ENCODE measurements around the gene NEK3.
A peak's percentile ranks its signal among the peaks of the same experiment; 100 is the strongest.
"Not testable (repeated sequence)": the region's sequence is repeated elsewhere in the genome, so short reads cannot be mapped to it uniquely, and the experiment has no call there.

NEK3 gene

DNA sequence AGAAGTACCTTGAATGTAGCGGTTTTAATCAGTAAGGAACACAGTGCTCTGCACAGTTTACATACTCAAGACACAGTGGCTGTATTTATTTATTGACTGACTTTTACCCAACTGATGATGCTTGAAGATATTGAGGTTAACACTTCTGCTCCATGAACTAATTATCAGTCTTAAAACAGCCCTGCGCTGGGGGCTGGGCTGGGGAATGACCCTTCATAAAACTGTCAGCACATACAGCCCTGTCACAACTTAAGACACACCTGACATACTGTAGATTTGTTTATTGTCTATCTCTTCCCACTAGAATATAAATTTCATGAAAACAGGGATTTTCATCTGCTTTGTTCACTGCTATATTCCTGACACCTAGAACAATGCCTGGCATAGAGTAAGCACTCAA is 41.3 kb downstream of the NEK3 start:
- DNase-seq (ENCODE audit: low spot score), result no peak

DNA sequence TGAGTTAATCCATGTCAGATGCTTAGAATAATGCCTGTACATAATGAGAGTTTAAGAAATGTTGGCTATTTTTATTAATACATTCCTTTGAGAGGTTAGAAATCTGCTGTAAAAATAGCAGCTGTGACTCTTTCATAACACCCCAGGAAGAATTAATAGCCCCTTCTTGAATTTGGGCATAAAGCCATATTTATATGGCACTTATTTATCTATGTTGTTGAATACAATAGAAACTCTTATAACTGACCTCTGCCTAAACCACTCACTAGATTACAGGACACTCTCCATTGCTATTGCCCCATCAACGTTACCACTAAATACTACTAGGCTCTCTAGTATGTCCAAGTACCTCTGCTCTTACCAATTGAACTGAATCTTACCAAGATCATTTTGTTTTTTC is 46.8 kb downstream of the NEK3 start:
- no peak for DNase-seq (ENCODE audit: low spot score)

DNA sequence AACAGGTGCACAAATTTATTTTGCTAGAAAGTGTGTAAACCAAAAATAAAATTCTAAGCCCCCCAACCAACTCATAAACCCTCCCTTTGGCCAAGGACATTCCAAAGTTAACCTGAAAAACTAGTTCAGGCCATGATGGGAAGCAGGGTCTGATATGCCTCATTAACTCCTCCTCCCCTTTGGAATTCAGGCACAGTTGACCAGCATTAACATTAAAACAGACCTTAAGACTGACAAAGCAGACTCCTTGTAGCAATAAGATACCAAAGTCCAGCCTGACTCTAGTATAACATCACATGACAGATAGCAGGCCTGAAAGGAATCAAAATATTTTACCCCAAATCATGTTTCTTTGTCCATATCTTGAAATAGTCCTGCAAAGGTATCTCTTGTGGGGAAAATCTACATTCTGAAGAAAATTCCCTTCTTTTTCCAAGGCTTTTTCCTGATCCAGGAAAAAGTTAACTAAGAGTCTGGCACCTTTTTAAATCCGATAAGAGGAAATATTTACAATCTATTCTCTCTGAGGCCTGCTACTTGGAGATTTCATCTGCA is 50.2 kb downstream of the NEK3 start:
- no peak for DNase-seq (ENCODE audit: low spot score)

DNA sequence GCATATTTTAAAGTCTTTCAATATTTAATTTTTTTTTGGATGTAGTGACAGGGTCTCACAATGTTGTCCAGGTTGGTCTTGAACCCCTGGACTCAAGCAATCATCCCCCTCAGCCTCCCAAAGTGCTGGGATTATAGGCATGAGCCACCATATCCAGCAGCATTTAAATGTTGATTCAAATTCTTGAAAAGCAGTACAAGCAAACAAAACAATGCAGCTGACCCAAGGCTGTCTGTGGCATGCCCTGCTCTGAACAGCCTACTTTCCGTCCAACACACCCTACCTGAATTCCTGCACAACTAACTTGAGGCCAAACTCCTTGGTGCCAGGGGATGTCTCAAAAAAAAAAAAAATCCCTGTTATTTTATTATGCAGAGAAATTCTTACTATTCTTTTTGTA is 53.6 kb downstream of the NEK3 start:
- DNase-seq (ENCODE audit: low spot score), result no peak

- peak; percentile 19 for DNase-seq (ENCODE audit: low spot score)
Observed at GRCh38 chr13:52104624-52105023, 54.8 kb downstream of the NEK3 start.

GRCh38 chr13:52103386-52103785 is 56.0 kb downstream of the NEK3 start:
- no peak for DNase-seq (ENCODE audit: low spot score)

DNA sequence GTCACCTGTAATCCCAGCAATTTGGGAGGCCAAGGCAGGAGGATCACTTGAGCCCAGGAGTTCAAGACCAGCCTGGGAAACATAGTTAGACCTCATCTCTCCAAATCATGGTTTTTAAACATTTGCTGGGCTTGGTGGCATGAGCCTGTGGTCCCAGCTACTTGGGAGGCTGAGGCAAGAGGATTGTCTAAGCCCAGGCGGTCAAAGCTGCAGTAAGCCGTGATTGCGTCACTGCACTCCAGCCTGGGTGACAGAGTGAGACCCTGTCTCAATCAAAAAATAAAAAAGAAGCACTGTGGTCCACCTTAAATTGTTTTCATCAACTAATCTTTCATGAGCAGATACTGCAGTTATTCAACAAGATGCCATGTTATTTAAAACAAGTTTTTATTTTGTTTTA is 57.0 kb downstream of the NEK3 start:
- DNase-seq (ENCODE audit: low spot score), result not testable (repeated sequence)

DNA sequence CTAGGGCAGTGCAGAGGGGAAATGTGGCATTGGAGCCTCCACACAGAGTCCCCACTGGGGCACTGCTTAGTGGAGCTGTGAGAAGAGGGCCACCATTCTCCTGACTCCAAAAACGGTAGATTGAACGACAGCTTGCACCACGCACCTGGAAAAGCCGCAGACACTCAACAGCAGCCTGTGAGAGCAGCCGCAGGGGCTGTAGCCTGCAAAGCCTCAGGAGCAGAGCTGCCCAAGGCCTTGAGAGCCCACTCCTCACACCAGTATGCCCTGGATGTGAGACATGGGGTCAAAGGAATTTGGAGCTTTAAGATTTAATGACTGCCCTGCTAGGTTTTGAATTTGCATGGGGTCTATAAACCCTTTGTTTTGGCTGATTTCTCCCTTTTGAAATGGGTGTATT is 62.2 kb downstream of the NEK3 start:
- no peak for DNase-seq (ENCODE audit: low spot score)

DNA sequence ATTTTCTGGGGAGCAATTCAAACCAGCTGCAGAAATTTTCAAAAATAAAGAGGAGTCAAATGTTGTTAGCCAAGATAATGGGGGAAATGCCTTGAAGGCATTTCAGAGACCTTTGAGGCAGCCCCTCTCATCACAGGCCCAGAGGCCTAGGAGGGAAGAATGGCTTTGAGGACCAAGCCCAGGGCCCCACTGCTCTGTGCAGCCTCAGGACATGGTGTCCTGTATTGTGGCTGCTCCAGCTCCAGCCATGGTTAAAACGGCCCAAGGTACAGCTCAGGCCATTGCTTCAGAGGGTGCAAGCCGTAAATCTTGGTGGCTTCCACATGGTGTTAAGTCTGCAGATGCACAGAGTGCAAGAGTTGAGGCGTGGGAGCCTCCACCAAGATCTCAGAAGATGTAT is 62.6 kb downstream of the NEK3 start:
- no peak for DNase-seq (ENCODE audit: low spot score)

- no peak for DNase-seq (ENCODE audit: low spot score)
Observed at GRCh38 chr13:52096062-52096461, 63.3 kb downstream of the NEK3 start.

GRCh38 chr13:52092087-52092486 is 67.3 kb downstream of the NEK3 start:
- no peak for DNase-seq (ENCODE audit: low spot score)

GRCh38 chr13:52091473-52091872 is 67.9 kb downstream of the NEK3 start:
- no peak for DNase-seq (ENCODE audit: low spot score)

GRCh38 chr13:52085421-52085820 is 74.0 kb downstream of the NEK3 start:
- DNase-seq (ENCODE audit: low spot score), result peak; percentile 81

DNA sequence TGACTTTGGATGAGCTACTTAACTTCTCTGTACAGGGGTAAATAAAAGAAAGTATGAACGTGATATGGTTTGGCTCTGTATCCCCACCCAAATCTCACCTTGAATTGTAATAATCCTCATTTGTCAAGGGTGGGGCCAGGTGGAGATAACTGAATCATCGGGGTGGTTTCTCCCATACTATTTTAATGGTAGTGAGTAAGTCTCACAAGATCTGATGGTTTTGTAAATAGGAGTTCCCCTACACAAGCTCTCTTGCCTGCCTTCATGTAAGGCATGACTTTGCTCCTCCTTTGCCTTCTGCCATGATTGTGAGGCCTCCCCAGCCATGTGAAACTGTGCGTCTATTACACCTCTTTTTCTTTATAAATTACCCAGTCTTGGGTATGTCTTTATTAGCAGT is 74.4 kb downstream of the NEK3 start:
- DNase-seq (ENCODE audit: low spot score), result not testable (repeated sequence)
